Activated naive CD4-positive, alpha-beta T cell (primary cell): Measurements from ENCODE around the gene PCDHGB2.
"Not testable (repeated sequence)": the region's sequence is repeated elsewhere in the genome, so short reads cannot be mapped to it uniquely, and the experiment has no call there.

Experiments used
- DNase-seq, 4 experiments: peaks; one replicate each; lab custom pipeline; 2025; lab: John Stamatoyannopoulos, UW

Gene PCDHGB2

DNA sequence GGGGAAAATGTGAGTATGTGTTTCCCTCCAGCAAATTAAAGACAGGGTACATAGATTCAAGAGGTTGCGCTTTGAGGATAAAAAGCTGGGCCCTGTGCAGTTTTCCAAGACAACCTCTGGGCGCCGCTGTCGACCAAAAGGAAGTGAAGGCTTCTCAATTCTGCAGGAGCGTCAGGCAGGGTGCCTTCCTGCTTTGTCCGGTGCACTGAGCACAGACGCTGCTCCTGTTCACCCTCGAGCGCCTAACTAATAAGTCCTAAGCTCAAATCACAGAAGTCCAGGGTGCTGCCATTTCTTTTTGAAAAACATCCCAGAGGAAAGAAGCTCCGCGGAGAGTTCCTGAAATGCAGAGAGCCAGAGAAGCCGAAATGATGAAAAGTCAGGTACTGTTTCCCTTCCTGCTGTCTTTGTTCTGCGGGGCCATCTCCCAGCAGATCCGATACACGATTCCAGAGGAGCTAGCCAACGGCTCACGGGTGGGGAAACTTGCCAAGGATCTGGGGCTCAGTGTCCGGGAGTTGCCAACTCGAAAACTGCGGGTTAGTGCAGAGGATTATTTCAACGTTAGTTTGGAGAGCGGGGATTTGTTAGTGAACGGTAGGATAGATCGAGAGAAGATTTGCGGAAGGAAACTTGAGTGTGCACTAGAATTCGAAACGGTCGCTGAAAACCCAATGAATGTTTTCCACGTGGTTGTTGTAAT lies 9.7 kb upstream of the PCDHGB2 start, which contains the start of gene PCDHGB1:
Gene PCDHGB1 (plus strand): TSS at position 183 of the 703 bp plus-strand sequence. CDS start 162 bp downstream, at position 345.
- no peak for DNase-seq

DNA sequence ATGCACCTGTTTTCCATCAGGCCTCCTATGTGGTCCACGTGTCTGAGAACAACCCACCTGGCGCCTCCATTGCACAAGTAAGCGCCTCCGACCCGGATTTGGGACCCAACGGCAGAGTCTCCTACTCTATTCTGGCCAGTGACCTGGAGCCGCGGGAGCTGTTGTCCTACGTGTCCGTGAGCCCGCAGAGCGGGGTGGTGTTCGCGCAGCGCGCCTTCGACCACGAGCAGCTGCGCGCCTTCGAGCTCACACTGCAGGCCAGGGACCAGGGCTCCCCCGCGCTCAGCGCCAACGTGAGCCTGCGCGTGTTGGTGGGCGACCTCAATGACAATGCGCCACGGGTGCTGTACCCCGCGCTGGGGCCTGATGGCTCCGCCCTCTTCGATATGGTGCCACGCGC lies 8.2 kb upstream of the PCDHGB2 start:
- no peak for DNase-seq

GRCh38 chr5:141354900-141355469 lies 4.8 kb upstream of the PCDHGB2 start, which contains the start of gene PCDHGA4:
Gene PCDHGA4 (plus strand): TSS chr5:141355021. CDS start chr5:141355108, 87 bp downstream.
- no peak for DNase-seq

DNA sequence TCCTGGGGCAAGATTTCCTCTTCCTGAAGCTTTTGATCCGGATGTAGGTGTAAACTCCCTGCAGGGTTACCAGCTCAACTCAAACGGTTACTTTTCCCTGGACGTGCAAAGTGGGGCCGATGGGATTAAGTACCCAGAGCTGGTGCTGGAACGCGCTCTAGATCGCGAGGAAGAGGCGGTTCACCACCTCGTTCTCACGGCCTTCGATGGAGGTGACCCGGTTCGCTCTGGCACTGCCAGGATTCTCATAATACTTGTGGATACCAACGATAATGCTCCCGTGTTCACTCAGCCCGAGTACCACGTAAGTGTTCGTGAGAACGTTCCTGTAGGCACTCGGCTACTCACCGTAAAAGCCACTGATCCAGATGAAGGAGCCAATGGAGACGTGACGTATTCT lies 4.2 kb upstream of the PCDHGB2 start:
- DNase-seq, result no peak

GRCh38 chr5:141356133-141356532 lies 3.7 kb upstream of the PCDHGB2 start:
- DNase-seq, result no peak

DNA sequence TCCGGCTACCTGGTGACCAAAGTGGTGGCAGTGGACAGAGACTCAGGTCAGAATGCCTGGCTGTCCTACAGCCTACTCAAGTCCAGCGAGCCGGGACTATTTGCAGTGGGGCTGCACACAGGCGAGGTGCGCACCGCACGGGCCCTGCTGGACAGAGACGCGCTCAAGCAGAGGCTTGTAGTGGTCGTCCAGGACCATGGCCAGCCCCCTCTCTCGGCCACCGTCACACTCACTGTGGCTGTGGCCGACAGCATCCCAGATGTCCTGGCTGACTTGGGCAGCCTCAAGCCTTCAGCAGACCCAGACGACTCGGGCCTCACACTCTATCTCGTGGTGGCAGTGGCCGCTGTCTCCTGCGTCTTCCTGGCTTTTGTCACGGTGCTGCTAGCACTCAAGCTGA lies 2.8 kb upstream of the PCDHGB2 start:
- DNase-seq, result no peak

DNA sequence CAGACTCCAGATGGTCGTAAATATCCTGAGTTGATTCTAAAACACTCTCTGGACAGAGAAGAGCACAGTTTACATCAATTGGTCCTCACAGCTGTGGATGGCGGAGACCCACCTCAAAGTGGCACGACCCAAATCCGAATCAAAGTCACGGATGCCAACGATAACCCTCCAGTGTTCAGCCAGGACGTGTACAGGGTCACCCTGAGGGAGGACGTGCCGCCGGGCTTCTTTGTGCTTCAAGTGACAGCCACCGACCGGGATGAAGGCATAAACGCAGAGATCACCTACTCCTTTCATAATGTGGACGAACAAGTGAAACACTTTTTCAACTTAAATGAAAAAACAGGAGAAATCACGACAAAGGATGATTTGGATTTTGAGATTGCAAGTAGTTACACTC lies 891 bp downstream of the PCDHGB2 start:
- DNase-seq, result no peak

- DNase-seq, result no peak
Measured at GRCh38 chr5:141362719-141363118, 2.9 kb downstream of the PCDHGB2 start.

DNA sequence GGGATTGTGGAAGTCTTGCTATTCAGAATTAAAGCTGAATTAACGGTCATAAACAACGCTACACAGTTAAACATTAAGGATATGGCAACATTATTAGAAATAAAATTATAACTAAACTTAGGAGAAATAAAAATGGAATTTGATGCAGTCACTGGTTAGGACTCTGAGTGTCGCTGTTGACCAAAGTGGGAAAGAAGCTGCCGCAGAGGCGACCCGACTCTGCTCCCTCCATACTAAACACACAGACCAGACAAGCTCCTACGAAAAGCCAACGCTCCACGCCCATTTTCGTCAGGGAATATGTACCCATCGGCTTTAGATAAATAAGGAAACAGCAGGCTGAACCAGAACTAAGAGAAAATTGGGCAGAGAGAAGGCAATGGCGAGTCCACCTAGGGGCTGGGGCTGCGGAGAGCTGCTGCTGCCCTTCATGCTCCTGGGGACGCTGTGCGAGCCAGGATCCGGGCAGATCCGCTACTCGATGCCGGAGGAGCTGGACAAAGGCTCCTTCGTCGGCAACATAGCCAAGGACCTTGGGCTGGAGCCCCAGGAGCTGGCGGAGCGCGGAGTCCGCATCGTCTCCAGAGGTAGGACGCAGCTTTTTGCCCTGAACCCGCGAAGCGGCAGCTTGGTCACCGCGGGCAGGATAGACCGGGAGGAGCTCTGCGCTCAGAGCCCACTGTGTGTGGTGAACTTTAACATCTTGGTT lies 4.3 kb downstream of the PCDHGB2 start, which contains the start of gene PCDHGA5:
Gene PCDHGA5 (plus strand): TSS at position 211 of the 709 bp plus-strand sequence. CDS start 169 bp downstream, at position 380.
- no peak for DNase-seq

DNA sequence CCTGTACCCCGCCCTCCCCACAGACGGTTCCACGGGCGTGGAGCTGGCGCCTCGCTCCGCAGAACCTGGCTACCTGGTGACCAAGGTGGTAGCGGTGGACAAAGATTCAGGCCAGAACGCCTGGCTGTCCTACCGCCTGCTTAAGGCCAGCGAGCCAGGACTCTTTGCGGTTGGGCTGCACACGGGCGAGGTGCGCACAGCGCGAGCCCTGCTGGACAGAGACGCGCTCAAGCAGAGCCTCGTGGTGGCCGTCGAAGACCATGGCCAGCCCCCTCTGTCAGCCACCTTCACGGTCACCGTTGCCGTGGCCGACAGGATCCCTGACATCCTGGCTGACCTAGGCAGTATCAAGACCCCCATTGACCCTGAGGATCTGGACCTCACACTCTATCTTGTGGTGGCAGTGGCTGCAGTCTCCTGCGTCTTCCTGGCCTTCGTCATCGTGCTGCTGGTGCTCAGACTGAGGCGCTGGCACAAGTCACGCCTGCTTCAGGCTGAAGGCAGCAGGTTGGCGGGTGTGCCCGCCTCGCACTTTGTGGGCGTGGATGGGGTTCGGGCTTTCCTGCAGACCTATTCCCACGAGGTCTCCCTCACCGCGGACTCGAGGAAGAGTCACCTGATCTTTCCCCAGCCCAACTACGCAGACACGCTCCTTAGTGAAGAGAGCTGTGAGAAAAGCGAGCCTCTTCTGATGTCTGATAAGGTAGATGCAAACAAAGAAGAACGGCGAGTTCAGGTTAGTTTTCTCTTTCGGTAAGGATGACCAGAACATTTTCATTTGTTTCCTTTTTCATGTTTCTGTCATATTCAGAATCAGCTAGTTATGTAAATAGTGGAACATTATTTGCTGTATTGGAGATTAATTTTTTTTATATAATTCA lies 6.5 kb downstream of the PCDHGB2 start:
- DNase-seq, result no peak

- DNase-seq, result peak in 1 of 4 experiments; percentile 7
Measured at GRCh38 chr5:141369994-141370848, 10.4 kb downstream of the PCDHGB2 start, which contains the start of gene PCDHGB3. Gene PCDHGB3 (plus strand): TSS chr5:141370242. CDS start chr5:141370395, 153 bp downstream.

DNA sequence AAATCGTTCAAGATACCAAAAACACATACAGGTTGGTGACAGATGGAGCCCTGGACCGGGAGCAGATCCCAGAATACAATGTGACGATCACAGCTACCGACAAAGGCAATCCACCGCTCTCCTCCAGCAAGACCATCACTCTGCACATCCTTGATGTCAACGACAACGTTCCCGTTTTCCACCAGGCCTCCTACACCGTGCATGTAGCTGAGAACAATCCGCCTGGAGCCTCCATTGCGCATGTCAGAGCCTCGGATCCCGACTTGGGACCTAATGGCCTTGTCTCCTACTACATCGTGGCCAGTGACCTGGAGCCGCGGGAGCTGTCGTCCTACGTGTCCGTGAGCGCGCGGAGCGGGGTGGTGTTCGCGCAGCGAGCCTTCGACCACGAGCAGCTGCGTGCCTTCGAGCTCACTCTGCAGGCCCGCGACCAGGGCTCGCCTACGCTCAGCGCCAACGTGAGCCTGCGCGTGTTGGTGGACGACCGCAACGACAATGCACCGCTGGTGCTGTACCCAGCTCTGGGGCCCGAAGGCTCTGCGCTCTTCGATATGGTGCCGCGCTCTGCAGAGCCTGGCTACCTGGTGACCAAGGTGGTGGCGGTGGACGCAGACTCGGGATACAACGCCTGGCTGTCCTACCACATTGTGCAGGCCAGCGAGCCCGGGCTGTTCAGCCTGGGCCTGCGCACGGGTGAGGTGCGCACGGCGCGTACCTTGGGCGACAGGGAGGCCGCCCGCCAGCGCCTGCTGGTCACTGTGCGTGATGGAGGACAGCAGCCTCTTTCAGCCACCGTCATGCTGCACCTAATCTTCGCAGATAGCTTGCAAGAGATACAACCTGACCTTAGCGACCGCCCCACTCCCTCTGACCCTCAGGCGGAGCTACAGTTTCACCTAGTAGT lies 12.0 kb downstream of the PCDHGB2 start:
- no peak for DNase-seq

GRCh38 chr5:141373673-141374317 lies 14.0 kb downstream of the PCDHGB2 start, which contains the start of gene PCDHGA6:
Gene PCDHGA6 (plus strand): TSS chr5:141373891. CDS start chr5:141374084, 193 bp downstream.
- no peak for DNase-seq

DNA sequence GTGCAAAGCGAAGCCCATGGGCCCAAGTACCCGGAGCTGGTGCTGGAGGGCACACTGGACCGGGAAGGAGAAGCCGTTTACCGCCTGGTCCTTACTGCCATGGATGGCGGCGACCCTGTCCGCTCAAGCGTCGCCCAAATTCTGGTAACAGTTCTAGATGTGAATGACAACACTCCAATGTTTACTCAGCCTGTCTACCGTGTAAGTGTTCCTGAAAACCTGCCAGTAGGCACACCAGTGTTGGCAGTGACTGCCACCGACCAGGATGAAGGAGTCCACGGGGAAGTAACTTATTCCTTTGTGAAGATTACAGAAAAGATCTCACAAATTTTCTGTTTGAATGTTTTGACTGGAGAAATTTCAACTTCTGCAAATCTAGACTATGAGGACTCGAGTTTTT lies 14.8 kb downstream of the PCDHGB2 start:
- no peak for DNase-seq

DNA sequence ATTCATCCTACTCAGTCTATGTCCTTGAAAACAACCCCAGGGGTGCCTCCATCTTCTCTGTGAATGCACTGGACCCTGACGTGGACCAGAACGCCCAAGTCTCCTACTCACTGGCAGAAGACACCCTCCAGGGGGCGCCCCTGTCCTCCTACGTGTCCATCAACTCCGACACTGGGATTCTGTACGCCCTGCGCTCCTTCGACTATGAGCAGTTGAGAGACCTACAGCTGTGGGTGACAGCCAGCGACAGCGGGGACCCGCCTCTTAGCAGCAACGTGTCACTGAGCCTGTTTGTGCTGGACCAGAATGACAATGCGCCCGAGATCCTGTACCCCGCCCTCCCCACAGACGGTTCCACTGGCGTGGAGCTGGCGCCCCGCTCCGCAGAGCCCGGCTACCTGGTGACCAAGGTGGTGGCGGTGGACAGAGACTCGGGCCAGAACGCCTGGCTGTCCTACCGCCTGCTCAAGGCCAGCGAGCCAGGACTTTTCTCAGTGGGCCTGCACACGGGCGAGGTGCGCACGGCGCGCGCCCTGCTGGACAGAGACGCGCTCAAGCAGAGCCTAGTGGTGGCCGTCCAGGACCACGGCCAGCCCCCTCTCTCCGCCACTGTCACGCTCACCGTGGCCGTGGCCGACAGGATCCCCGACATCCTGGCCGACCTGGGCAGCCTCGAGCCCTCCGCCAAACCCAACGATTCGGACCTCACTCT lies 15.8 kb downstream of the PCDHGB2 start:
- DNase-seq, result not testable (repeated sequence)

GRCh38 chr5:141382469-141383294 lies 22.9 kb downstream of the PCDHGB2 start, which contains the start of gene PCDHGA7:
Gene PCDHGA7 (plus strand): TSS chr5:141382742. CDS start chr5:141382900, 158 bp downstream.
- DNase-seq, result no peak

DNA sequence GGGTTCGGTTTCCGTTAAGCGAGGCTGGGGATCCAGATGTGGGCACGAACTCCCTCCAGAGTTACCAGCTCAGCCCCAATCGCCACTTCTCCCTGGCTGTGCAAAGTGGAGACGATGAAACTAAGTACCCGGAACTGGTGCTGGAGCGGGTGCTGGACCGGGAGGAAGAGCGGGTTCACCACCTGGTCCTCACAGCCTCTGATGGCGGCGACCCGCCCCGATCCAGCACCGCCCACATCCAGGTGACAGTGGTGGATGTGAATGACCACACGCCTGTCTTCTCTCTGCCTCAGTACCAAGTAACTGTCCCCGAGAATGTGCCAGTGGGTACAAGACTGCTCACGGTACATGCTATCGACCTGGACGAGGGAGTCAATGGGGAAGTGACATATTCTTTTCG lies 23.6 kb downstream of the PCDHGB2 start:
- no peak for DNase-seq
